GM19351 (cell line): ENCODE results near the gene LRCH3.
A peak's percentile ranks its signal among the peaks of the same experiment; 100 is the strongest.

ENCODE experiments used
- ATAC-seq: cut with Tn5 transposase; IDR thresholded peaks from one replicate; pipeline ENCODE4 v1.9.1; 2021; ENCODE audit warnings: mild to moderate bottlenecking, moderate library complexity; ENCODE audit not compliant: unreplicated experiment

Gene LRCH3

GRCh38 chr3:197791892-197792647, 1.0 kb downstream of the LRCH3 start:
- peak; percentile 21 for ATAC-seq

- ATAC-seq, result no peak
Measured at GRCh38 chr3:197793247-197793646, 2.2 kb downstream of the LRCH3 start.

GRCh38 chr3:197794115-197794514, 3.1 kb downstream of the LRCH3 start:
- no peak for ATAC-seq

GRCh38 chr3:197795200-197795599, 4.1 kb downstream of the LRCH3 start:
- ATAC-seq, result no peak

GRCh38 chr3:197796087-197796486, 5.0 kb downstream of the LRCH3 start:
- ATAC-seq, result no peak

GRCh38 chr3:197798863-197799262, 7.8 kb downstream of the LRCH3 start:
- peak; percentile 48 for ATAC-seq

GRCh38 chr3:197800379-197800778, 9.3 kb downstream of the LRCH3 start:
- ATAC-seq, result no peak

- ATAC-seq, result peak; percentile 48
Measured at GRCh38 chr3:197801891-197802778, 11.1 kb downstream of the LRCH3 start.

- ATAC-seq, result no peak
Measured at GRCh38 chr3:197802779-197803459, 11.9 kb downstream of the LRCH3 start.

- no peak for ATAC-seq
Measured at GRCh38 chr3:197804511-197804910, 13.5 kb downstream of the LRCH3 start.

- ATAC-seq, result no peak
Measured at GRCh38 chr3:197807969-197808587, 17.0 kb downstream of the LRCH3 start.

GRCh38 chr3:197809356-197810020, 18.4 kb downstream of the LRCH3 start:
- no peak for ATAC-seq

- no peak for ATAC-seq
Measured at GRCh38 chr3:197810901-197811300, 19.8 kb downstream of the LRCH3 start.

- ATAC-seq, result no peak
Measured at GRCh38 chr3:197811343-197811742, 20.3 kb downstream of the LRCH3 start.

- no peak for ATAC-seq
Measured at GRCh38 chr3:197814372-197814771, 23.3 kb downstream of the LRCH3 start.

GRCh38 chr3:197820550-197821335, 29.7 kb downstream of the LRCH3 start:
- no peak for ATAC-seq

GRCh38 chr3:197829397-197830045, 38.5 kb downstream of the LRCH3 start:
- ATAC-seq, result no peak

GRCh38 chr3:197830308-197830966, 39.4 kb downstream of the LRCH3 start:
- ATAC-seq, result no peak

GRCh38 chr3:197830967-197831313, 39.9 kb downstream of the LRCH3 start:
- no peak for ATAC-seq
